ENCODE results near the gene TMEFF1.

The TMEFF1 gene

GRCh38 chr9:100549048-100549447, 76.1 kb downstream of the TMEFF1 start:
- Histone ChIP-seq H3K27me3 (ENCODE audit: control insufficient read depth, low read length) (no peaks in the 10 kb centered on the region), H3K9me3 (ENCODE audit: control insufficient read depth, insufficient read depth, low read length) (peaks cover 5% of the 10 kb centered on the region; the same call in 1 of the 2 replicates), H4K20me1 (ENCODE audit: control insufficient read depth, insufficient read depth, low read depth, low read length) (no peaks in the 10 kb centered on the region), H3K4me3 (ENCODE audit: low read length) (no peak overlapping the region), H3K4me2 (ENCODE audit: low read length) (no peak overlapping the region), H3K36me3 (ENCODE audit: control insufficient read depth, low read length) (no peaks in the 10 kb centered on the region), H3K79me2 (ENCODE audit: control insufficient read depth, low read length) (no peaks in the 10 kb centered on the region), H3K9me2 (replicated peaks; ENCODE audit: control insufficient read depth, low read length) (no peaks in the 10 kb centered on the region), H3K27ac (ENCODE audit: low read depth, low read length) (no peak overlapping the region), H3K4me1 (ENCODE audit: control insufficient read depth, low read length) (peaks cover 6% of the 10 kb centered on the region), H3F3A (ENCODE audit: control insufficient read depth, insufficient read depth) (no peaks in the 10 kb centered on the region)
- TF ChIP-seq, protein P1, sequence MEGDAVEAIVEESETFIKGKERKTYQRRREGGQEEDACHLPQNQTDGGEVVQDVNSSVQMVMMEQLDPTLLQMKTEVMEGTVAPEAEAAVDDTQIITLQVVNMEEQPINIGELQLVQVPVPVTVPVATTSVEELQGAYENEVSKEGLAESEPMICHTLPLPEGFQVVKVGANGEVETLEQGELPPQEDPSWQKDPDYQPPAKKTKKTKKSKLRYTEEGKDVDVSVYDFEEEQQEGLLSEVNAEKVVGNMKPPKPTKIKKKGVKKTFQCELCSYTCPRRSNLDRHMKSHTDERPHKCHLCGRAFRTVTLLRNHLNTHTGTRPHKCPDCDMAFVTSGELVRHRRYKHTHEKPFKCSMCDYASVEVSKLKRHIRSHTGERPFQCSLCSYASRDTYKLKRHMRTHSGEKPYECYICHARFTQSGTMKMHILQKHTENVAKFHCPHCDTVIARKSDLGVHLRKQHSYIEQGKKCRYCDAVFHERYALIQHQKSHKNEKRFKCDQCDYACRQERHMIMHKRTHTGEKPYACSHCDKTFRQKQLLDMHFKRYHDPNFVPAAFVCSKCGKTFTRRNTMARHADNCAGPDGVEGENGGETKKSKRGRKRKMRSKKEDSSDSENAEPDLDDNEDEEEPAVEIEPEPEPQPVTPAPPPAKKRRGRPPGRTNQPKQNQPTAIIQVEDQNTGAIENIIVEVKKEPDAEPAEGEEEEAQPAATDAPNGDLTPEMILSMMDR (IDR thresholded peaks at IDR 0.05; ENCODE audit: low read depth, low read length, poor library complexity, severe bottlenecking) = no peak
- no peak for TF ChIP-seq EZH2phosphoT487 (IDR thresholded peaks at IDR 0.05; ENCODE audit: borderline replicate concordance, low read length)

GRCh38 chr9:100554935-100555401, 82.0 kb downstream of the TMEFF1 start:
- H3K79me2 ChIP-seq (ENCODE audit: control insufficient read depth, low read length) = no peaks in the 10 kb centered on the region
- no peaks in the 10 kb centered on the region for H3K36me3 ChIP-seq (ENCODE audit: control insufficient read depth, low read length)
- H4K20me1 ChIP-seq (ENCODE audit: control insufficient read depth, insufficient read depth, low read depth, low read length) = no peaks in the 10 kb centered on the region

GRCh38 chr9:100555471-100555870, 82.5 kb downstream of the TMEFF1 start:
- H3K4me2 ChIP-seq (ENCODE audit: low read length) = no peak overlapping the region
- no peaks in the 10 kb centered on the region for H3K9me3 ChIP-seq (ENCODE audit: control insufficient read depth, insufficient read depth, low read length)
- no peaks in the 10 kb centered on the region for H3K9me2 ChIP-seq (replicated peaks; ENCODE audit: control insufficient read depth, low read length)
- no peaks in the 10 kb centered on the region for H3K27me3 ChIP-seq (ENCODE audit: control insufficient read depth, low read length)
- H3K27ac ChIP-seq (ENCODE audit: low read depth, low read length) = no peak overlapping the region
- no peaks in the 10 kb centered on the region for H3F3A ChIP-seq (ENCODE audit: control insufficient read depth, insufficient read depth)
- TF ChIP-seq EZH2phosphoT487 (IDR thresholded peaks at IDR 0.05; ENCODE audit: borderline replicate concordance, low read length) = no peak
- TF ChIP-seq, protein P1 (IDR thresholded peaks at IDR 0.05; ENCODE audit: low read depth, low read length, poor library complexity, severe bottlenecking) = no peak
- no peak overlapping the region for H3K4me3 ChIP-seq (ENCODE audit: low read length)
- no peaks in the 10 kb centered on the region for H3K79me2 ChIP-seq (ENCODE audit: control insufficient read depth, low read length)
- H4K20me1 ChIP-seq (ENCODE audit: control insufficient read depth, insufficient read depth, low read depth, low read length) = no peaks in the 10 kb centered on the region
- no peaks in the 10 kb centered on the region for H3K4me1 ChIP-seq (ENCODE audit: control insufficient read depth, low read length)
- H3K36me3 ChIP-seq (ENCODE audit: control insufficient read depth, low read length) = no peaks in the 10 kb centered on the region

More at GRCh38 chr9:100554935-100555401, 82.0 kb downstream of the TMEFF1 start:
- no peaks in the 10 kb centered on the region for H3K4me1 ChIP-seq (ENCODE audit: control insufficient read depth, low read length)
- TF ChIP-seq EZH2phosphoT487 (IDR thresholded peaks at IDR 0.05; ENCODE audit: borderline replicate concordance, low read length) = no peak
- TF ChIP-seq, protein P1 (IDR thresholded peaks at IDR 0.05; ENCODE audit: low read depth, low read length, poor library complexity, severe bottlenecking) = no peak
- H3K27ac ChIP-seq (ENCODE audit: low read depth, low read length) = no peak overlapping the region
- H3K27me3 ChIP-seq (ENCODE audit: control insufficient read depth, low read length) = no peaks in the 10 kb centered on the region
- H3K4me3 ChIP-seq (ENCODE audit: low read length) = no peak overlapping the region
- no peak overlapping the region for H3K4me2 ChIP-seq (ENCODE audit: low read length)
- no peaks in the 10 kb centered on the region for H3F3A ChIP-seq (ENCODE audit: control insufficient read depth, insufficient read depth)
- no peaks in the 10 kb centered on the region for H3K9me3 ChIP-seq (ENCODE audit: control insufficient read depth, insufficient read depth, low read length)
- no peaks in the 10 kb centered on the region for H3K9me2 ChIP-seq (replicated peaks; ENCODE audit: control insufficient read depth, low read length)
